GM18505 (cell line): ENCODE data around the gene ITGAV.

ENCODE experiments used
- ATAC-seq: cut with Tn5 transposase; IDR thresholded peaks from one replicate; pipeline ENCODE4 v1.9.1; 2021; ENCODE audit not compliant: unreplicated experiment
- POLR2A ChIP-seq: IDR thresholded peaks from 4 replicates; pipeline ENCODE4 v1.6.1; 2011; ENCODE audit warnings: borderline replicate concordance; ENCODE audit not compliant: insufficient read depth, insufficient read length; ENCODE audit errors: extremely low read depth

Gene ITGAV

DNA sequence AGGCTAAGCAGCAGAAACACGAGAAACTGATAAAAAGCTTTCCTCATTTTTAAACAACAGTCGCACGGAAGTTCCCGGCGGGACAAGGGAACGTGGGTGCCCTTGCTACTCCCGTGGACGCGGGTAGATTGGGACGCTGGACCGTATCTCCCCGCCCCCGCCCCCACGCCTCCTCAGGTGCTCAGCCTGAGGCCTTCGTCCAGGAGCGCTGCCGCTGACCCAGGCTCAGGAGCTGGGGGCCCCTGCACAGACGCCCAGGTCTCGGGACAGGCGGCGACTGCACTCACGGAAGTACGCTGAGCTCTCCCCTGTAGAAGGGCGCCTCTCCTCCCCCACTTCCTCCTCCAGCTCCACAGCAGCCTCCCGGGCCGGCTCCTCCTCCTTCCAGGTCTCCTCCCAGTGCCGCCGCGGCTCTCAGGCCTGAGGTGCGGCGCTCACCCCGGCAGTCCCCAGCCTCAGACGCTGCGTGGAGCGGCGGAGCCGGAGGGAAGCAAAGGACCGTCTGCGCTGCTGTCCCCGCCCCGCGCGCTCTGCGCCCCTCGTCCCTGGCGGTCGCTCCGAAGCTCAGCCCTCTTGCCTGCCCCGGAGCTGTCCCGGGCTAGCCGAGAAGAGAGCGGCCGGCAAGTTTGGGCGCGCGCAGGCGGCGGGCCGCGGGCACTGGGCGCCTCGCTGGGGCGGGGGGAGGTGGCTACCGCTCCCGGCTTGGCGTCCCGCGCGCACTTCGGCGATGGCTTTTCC lies at the start of gene ITGAV:
Gene ITGAV (plus strand): TSS at position 445 of the 738 bp plus-strand sequence. CDS start 283 bp downstream, at position 728.
- TF ChIP-seq POLR2A = peak; percentile 96
- ATAC-seq = peak; percentile 98

- no peak for ATAC-seq
- TF ChIP-seq POLR2A = no peak
These were observed 48.9 kb upstream of the ITGAV start for GRCh38 chr2:186540941-186541340.

DNA sequence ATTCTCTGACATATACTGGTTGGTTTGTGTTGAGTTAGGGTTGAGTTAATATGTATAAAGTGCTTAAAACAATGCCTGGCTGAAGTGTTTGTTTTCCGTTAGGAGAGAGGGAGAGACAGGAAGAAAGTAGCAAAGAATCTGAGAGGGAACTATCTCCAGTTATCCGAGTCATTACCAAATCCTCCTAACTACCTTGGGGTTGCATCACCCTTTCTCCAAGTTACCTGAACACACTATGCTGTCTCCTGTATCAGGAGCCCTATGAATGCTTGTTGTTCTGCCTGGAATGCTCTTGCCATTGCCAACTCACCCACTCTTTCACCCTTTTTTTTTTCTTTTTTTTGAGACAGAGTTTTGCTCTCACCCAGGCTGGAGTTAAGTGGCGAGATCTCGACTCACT lies 47.9 kb upstream of the ITGAV start:
- TF ChIP-seq POLR2A = no peak
- no peak for ATAC-seq

- TF ChIP-seq POLR2A = no peak
- ATAC-seq = no peak
These were observed 46.2 kb upstream of the ITGAV start for GRCh38 chr2:186543561-186544131.

- TF ChIP-seq POLR2A = no peak
- no peak for ATAC-seq
These were observed 45.6 kb upstream of the ITGAV start for GRCh38 chr2:186544255-186544675.

DNA sequence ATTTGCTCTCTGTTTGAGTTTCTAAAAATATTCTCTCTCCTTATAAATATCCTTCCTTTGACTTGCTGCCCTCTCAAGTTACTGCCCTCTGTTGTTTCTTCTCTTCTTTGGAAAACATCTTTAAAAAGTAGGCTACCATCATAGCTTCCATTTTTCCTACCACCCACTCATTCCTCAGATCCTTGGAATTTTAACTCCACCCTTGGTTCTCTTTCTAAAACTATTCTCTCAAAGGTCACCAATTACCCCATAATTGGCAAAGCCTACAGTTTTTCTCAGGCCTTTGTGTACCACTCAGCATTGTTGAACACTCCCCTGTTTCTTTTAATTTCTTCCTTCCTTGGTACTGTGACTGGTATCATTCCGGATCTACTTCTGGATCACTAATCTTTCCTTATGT lies 43.0 kb upstream of the ITGAV start:
- no peak for TF ChIP-seq POLR2A
- ATAC-seq = no peak

GRCh38 chr2:186551323-186552050 lies 38.4 kb upstream of the ITGAV start:
- TF ChIP-seq POLR2A = no peak
- ATAC-seq = no peak

GRCh38 chr2:186554429-186554828 lies 35.4 kb upstream of the ITGAV start:
- no peak for ATAC-seq
- TF ChIP-seq POLR2A = no peak

GRCh38 chr2:186554850-186555671 lies 34.8 kb upstream of the ITGAV start:
- no peak for TF ChIP-seq POLR2A
- ATAC-seq = no peak

DNA sequence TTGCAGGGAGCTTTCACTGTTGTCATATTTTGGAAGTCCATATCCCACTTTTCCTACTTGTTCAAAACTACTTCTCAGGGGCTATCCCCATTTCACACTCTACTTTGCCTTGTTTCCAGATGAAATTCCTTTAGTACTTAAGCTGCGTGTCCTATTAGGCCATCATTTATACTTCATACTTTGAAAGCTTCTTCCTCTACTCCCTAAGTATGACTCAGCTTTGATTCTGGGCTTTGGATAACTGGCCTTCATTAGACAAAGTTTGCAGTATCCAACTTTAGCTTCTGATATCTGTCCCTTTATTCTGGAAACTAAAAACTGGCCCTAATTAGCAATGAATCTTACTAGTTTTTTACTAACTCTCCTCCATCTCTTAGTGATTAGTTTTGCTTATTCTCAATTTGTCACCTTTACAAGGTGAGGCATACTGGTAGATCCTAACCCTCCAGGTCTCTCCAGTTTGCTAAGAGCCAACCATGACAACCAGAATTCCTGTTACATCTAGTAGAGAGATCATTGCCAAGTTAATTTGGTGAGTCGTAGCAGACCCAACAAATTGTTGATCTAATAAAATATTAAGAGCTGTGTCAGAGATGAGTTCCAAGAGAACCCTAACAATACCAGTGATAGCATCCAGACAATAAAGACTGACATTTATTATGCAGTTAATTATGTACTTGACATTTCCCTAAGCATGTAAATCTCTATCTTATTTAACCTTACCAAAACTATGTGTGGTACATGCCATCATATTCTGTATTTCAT lies 31.2 kb upstream of the ITGAV start:
- no peak for ATAC-seq
- TF ChIP-seq POLR2A = no peak

DNA sequence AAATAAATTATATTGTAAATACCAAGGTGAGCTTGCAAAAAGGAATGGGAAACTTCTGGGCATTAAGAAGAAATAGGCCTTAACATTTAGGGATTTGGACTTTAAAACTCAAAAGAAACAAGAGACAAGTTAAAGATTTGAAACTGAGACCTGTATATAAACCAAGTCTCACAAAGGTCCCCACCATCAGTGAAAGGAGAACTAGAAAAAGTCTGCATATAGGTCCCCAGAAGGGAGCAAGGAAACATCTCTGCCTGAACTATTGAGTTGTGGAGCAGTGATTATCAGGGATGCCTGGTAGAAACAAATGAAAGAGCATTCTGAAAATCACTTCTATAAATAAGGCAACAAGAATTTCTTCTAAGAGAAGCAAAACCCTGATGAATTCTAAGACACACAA lies 30.5 kb upstream of the ITGAV start:
- ATAC-seq = peak; percentile 55
- TF ChIP-seq POLR2A = no peak

DNA sequence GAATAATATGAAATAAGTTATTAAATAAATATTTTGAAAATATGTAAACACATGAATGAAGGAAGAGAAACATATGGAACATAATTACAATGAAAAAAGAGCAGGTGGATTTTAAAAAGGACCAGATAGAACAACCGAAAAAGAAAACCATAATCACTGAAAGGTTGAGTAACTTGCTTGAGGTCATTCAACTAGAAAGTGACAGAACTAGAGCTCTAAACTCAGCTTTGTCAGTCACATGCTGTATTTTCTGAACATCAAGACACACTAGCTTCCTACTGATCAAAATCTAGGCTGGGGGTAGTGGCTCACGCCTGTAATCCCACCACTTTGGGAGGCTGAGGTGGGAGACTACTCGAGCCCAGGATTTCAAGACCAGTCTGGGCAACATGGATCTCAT lies 30.0 kb upstream of the ITGAV start:
- no peak for TF ChIP-seq POLR2A
- peak; percentile 77 for ATAC-seq
